ENCODE measurements around the gene KNL1. TPM values are rescaled to one million over a fixed set of nuclear protein-coding genes. Genes with fewer than 3 reads are reported as not detected.

The KNL1 gene
- total RNA-seq, 1 experiment from 2014 or later = 19.7 TPM

DNA sequence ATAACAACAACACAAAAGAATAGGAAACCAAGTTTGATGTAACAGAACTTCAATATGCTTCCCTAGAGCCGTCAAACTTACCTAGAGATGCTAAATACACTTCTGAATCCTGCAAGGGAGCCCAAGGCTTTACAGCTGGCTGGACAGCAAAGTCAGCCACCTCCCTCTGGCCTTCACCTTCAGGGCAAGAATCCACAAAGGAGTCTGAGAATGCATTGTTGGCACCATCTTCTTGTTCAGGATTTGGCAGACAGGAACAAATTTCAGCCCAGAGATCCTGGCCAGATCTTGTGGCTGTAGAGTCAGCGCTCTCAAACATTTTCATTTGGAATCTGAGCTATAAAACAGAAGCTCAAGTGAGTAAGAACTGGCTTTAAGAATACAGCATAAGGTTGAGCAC, 31.4 kb upstream of the KNL1 start:
- H3K4ac ChIP-seq (ENCODE audit: low read depth, low read length) = no peak overlapping the region
- H3K9ac ChIP-seq (ENCODE audit: extremely low read depth, insufficient read length, low read length) = no peak overlapping the region
- no peak overlapping the region for H3K56ac ChIP-seq (ENCODE audit: insufficient read length, low read depth, low read length)
- no CpG with 5 or more reads among the region's 2 CpGs for WGBS (ENCODE audit: extremely low coverage, insufficient read length, low lambda C conversion rate)
- H3K4me1 ChIP-seq (ENCODE audit: insufficient read depth, low read length) = no peaks in the 10 kb centered on the region
- peaks cover 3% of the 10 kb centered on the region for H3K23me2 ChIP-seq (ENCODE audit: insufficient read length, low read depth, low read length, poor library complexity, severe bottlenecking)
- Mint-ChIP-seq H3K27me3 (ENCODE audit: low read depth) (peaks cover 2% of the 10 kb centered on the region; the same call in 1 of the 2 replicates), H3K4me1 (peaks cover 13 to 28% of the 10 kb centered on the region in 2 experiments), H3K36me3 (ENCODE audit: insufficient read depth in 1 of 3, low read depth in 3 of 3) (peaks cover 0 to 3% (median 1%) of the 10 kb centered on the region in 3 experiments; a peak in 2 of 7 replicates), H3K4me3 (peak overlapping the region in 1 of 2 experiments; percentile 14; a peak in 1 of 5 replicates), H3K27ac (no peak overlapping the region), H3K9me3 (no peaks in the 10 kb centered on the region)
- no peak overlapping the region for H3K27ac ChIP-seq (ENCODE audit: insufficient read length, low read depth, low read length)
- no peaks in the 10 kb centered on the region for H3K27me3 ChIP-seq (ENCODE audit: insufficient read depth, low read length)
- TF ChIP-seq CTCF (conservative IDR thresholded peaks at IDR 0.05) = no peak
- H3T11ph ChIP-seq (ENCODE audit: low read length) = no peak overlapping the region
- no peak overlapping the region for H3K4me2 ChIP-seq (ENCODE audit: insufficient read depth, insufficient read length, low read length)
- no peak overlapping the region for H2AK5ac ChIP-seq (ENCODE audit: insufficient read length, low read length)
- no peak overlapping the region for H3K18ac ChIP-seq (ENCODE audit: insufficient read length, low read depth, low read length)
- H2AFZ ChIP-seq (ENCODE audit: low read length) = no peak overlapping the region
- H4K5ac ChIP-seq (ENCODE audit: insufficient read length, low read depth, low read length) = no peak overlapping the region
- no peaks in the 10 kb centered on the region for H3K79me1 ChIP-seq (ENCODE audit: insufficient read depth, low read depth, low read length, poor library complexity, severe bottlenecking)
- H2BK15ac ChIP-seq (ENCODE audit: low read depth, low read length) = no peak overlapping the region
- DNase-seq = no peak
- H4K8ac ChIP-seq (replicated peaks; ENCODE audit: insufficient read length, low read depth, low read length) = no peak overlapping the region
- H3K14ac ChIP-seq (ENCODE audit: insufficient read depth, low read length) = no peak overlapping the region
- H3K23ac ChIP-seq (ENCODE audit: insufficient read length, low read depth, low read length) = no peak overlapping the region
- H3K79me2 ChIP-seq (ENCODE audit: insufficient read depth, low read length) = peaks cover 1% of the 10 kb centered on the region; the same call in 1 of the 2 replicates
- H2BK120ac ChIP-seq (ENCODE audit: low read depth, low read length, poor library complexity, severe bottlenecking) = no peak overlapping the region
- H2BK12ac ChIP-seq (ENCODE audit: insufficient read length, low read depth, low read length) = no peak overlapping the region
- H3K9me3 ChIP-seq (ENCODE audit: control insufficient read depth, low read depth, low read length) = no peaks in the 10 kb centered on the region
- H2BK5ac ChIP-seq (ENCODE audit: insufficient read length, low read length) = no peak overlapping the region
- H4K91ac ChIP-seq (ENCODE audit: insufficient read length, low read depth, low read length) = no peak overlapping the region
- H2BK20ac ChIP-seq (ENCODE audit: low read depth, low read length, poor library complexity, severe bottlenecking) = no peak overlapping the region
- no peaks in the 10 kb centered on the region for H4K20me1 ChIP-seq (ENCODE audit: control insufficient read depth, insufficient read depth, insufficient read length)
